A172 (cell line): ENCODE measurements around the gene SHROOM3. TPM values are rescaled to one million over a fixed set of nuclear protein-coding genes. Genes with fewer than 3 reads are reported as not detected.

Experiments used
- DNase-seq: peaks from one replicate; pipeline ENCODE4 v3.0.0-alpha.2; 2015; ENCODE audit warnings: low spot score
- total RNA-seq: library from RNA; depleted of rRNA; stranded (reverse); fragments of >200 nt; shearing (Covaris generic); gene quantifications from 2 replicates; pipeline ENCODE4 v1.2.3, GENCODE V29; 2014

SHROOM3 gene
- total RNA-seq, 1 experiment from 2014 or later, result 13.2 TPM

DNA sequence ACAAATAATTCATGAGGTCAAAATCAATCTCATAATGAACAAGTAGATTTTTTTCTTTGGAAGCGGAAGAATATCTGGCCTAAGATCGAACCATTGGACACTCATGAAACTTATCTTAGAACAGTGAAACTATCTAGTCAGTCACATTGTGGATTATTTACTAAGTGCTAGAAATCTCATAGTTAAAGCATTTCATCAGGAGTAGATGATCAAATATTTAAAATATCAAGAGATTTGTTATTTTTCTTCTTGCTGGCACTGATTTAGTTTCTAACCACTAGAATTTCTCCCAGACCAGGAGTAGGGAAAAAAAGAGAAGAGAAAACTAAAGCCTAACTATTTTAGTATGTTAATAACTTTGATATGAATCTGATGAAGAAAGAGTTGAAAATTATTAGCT, 105.5 kb downstream of the SHROOM3 start:
- DNase-seq, result no peak

DNA sequence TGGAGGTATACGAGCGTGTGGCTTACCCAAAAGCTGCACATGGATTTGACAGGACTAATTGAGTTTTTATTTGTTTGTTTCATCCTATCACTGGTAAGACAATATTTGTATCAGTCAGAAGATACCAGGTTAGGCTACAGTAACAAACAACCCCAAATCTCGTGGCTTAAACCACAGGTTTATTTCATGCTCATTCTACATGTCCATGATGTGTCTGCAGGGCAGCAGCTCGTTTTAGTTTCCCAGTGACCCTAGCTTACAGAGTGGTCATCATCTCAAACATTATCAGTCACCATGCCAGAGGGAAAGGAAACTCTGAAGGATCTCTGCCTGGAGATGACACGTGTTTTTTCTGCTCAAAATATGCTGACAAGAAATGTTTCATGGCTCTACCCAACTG, 108.3 kb downstream of the SHROOM3 start:
- DNase-seq, result no peak

DNA sequence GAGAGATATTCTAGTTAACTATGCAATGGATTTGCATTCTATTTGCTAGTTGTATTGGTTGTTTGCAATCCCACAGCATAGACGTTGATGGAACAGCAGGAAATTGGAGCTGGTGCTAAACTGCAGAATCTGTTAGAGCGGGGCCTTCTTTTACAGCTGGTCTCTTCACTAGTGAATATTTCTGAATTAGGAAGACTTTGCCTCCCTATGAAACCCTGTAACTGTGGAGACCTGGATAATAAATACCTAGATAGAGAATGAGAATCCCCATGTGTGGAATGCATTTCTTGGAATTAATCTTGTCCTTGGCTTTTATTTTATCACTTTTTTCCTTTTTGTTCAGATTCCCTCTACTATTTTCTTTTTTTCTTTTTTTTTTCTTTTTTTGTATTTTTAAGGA, 109.7 kb downstream of the SHROOM3 start:
- no peak for DNase-seq

DNA sequence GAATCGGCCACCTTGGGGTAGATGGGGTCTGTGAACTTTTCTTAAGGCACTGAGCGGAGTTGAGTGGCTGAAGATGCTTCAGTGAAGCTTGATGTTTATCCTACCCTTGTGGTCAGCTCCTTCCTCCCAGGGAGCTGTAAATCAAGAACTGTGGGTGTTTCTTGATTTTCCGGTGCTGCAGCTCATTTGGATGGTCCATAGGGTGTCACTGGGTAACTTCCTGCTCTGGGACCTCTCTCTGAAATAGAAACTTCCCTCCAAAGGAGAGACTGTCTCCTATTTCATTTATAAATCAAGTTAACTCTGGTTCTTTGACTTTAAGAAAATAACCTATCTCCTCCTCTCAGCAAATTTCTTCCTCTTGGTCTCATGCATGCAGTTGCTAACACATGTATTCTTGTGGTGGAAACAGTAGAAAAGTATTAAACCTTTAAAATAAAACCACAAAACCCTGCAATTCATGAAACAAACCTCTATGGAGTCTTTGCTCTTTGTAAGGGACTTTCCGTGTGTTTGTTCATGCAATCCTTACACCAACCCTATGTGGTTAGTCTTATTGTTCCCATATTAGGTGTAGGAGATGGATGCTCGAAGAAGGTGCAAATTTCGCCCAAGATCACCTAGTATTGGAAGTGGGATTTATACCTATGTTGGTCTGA, 110.3 kb downstream of the SHROOM3 start:
- DNase-seq, result peak; percentile 52

DNA sequence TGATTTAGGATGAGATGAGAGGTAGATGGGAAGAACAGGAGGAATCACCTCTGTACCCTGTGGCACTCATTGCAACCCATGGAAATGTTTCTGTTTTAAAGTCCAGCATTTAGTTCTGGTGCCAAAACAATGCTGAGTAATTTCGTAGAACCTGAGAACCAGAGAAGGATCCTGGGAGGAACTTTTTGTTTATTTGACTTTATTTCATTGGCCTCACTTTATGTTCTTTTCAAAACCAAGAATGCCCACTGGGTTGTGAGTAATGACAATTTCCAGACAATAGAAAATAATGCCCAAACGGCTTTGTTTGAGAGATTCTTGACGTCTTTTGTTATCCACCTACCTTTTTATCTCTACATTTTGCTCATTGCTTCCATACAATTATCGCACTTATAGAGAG, 111.3 kb downstream of the SHROOM3 start:
- DNase-seq, result no peak

DNA sequence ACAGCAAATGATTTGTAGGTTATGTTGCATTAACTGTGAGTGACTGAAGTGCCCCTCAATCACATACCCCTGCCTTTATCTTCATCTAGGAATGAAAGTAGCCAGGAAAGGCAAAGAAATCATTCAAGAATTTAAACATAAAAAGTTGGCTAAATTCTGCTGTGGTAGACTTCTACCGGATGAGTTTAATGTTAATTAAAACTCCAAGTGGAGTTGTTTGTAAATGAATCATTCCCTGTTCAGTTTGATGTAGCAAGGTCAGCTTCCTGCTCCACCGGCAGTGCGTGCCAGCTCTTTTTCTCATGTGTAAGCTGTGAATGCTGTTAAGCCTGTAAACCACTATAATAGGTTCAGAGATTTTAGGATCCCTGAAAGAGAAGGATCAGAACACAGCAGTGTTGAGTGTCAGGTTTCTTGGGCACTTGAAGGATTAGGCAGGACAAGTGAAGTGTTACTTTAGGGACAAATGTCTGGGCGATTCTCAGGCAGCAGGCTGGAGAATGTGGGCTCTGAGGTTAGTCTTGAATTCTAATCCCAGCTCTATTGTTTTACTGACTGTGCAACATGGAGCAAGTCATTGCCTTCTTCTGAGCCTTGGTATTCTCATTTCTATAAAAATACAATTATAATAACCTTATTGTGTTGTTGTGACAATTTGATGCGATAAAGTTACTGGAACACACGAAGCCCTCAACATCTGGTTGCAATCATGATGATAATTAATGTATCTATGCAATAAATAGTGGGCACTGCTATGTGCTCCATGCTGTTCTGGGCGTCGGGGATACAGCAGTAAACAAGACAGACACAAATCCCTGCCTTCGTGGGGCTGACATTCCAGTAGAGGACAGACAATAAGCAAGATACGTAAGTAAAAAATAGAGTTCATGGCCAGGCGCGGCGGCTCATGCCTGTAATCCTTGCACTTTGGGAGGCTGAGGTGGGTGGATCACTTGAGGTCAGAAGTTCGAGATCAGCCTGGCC, 112.0 kb downstream of the SHROOM3 start:
- peak; percentile 71 for DNase-seq

DNA sequence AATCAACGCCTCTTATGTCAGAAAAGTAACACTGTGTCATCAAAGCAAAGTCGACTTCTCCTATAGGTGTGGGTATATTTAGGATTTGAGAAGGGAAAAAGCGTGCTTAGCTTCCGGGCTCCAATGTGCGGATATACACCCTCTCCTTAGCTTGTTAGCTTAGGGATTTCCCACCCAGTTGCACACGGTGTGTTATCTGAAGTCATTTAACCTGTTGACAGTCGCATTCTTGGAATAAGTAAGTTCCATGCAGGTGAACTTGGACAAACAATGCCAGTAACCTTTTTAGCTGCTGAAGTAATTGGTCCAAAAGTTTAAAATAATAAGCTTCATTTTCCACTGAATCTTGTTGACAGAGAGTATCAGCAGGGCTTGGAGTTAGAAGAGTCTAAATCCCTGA, 113.7 kb downstream of the SHROOM3 start:
- no peak for DNase-seq

DNA sequence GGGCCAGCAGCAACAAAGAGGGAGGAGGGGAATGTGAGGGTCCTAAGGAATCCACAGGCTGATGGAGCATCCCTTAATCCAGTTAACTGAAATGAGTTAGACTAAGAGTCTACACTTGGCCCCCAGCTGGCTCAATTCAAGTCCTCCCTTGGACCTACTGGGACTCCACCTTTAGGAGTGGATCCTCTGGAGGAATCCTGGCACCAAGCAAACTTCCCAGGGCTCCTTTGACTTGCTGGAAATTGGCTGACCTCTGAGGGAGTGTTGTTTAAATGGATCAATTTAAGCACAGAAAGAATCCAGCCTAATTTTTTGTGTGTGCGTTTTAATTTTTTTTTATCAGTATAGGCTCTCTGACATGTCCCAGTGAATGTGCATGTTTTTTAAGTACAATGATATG, 114.7 kb downstream of the SHROOM3 start:
- no peak for DNase-seq

DNA sequence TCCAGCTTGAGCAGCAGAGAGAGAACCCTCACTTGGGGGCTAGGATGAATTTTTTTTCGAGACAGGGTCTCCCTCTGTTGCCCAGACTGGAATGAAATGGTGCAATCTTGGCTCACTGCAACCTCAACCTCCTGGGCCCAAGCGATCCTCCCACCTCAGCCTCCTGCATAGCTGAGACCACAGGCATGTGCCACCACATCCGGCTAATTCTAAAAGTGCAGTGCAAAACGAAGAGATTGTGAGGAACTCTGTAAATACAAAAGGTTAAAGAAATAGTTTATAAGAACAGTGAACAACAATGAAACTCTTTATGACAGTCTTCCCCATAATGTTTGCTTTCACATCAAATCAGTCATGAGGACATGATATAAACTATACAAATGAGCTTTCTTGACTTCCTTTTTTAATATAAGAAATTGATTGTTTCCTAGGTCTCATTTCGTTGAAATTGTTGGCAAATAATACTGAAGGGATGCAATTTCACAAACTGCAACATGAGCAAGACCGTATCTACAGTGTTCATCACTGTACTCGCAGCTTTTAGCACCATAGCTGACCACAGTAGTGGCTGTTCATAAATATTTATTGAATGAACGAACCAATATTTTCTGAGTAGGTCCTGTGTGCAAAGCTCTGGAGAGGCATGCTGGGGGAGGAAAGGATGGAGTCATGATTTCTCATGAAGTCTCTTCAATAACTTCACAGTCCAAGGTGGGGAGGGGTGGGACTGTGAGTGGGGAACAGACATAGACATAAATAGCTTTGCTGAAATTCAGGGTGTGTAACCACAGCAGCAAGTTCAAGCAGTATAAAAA, 116.1 kb downstream of the SHROOM3 start:
- DNase-seq, result peak; percentile 45

DNA sequence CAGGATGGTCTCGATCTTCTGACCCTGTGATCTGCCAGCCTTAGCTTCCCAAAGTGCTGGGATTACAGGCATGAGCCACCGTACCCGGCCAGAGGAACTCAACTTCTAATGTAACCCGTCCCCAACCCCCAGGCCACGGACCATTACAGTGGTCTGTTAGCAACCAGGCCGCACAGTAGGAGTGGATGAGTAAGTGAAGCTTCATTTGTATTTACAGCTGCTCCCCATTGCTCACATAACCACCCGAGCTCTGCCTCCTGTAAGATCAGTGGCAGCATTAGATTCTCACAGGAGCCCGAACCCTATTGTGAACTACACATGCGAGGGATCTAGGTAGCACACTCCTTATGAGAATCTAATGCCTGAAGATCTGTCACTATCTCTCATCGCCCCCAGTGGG, 119.6 kb downstream of the SHROOM3 start:
- no peak for DNase-seq

DNA sequence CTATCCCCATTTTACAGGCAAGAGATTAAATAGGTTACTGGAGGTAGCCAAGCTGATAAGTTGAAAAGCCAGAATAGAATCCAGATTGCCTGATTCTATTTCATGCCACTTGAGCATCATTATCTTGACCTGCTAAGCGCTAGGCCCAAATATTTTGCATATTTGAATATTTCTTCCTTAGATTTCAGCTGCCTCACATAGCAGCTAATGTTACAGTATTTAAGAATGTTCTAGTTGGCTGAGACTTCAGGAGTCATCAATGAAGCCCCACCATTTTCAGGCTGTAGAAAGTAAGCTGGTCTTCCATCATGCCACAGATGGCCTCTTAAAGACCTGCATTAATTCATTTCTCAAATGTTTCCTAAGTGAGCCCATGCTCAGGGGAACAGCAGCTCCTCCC, 121.4 kb downstream of the SHROOM3 start:
- no peak for DNase-seq

DNA sequence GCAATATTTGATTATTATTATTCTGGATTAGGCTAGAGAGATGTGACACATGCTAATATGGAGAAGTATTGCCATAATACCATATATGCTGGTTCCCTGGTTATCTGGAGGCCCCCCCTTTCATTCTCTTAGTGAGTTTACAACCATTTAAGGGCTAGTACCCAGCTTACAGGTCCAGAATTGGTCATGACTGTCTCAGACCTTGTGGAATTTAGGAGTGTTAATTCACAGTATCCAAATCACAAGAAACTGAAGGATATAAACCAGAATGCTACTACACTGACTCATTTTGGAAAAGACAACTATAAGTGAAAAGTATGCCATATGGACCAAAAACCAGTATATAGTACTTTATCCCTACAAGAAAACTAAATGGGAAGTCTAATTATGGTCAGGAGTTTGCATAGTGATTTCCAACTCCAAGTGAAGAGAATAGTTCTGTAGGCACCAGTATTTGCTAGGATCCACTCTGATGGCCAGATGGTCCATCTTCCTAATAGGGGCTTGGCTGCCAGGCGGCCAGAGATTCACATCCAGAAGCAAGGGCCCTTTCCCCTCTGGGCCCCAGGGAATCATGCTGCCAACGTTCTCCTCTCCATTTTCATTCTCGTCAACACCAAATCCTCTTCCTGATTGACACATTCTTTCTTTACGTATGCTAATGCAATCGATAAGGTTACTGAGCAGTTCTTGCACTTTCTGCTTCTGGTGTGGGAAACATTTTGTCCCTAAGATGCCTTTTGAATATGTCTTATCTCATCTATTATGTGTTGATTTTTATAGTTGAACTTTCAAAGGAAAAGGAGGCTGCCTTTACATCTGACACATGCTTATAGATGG, 123.6 kb downstream of the SHROOM3 start:
- DNase-seq, result no peak

DNA sequence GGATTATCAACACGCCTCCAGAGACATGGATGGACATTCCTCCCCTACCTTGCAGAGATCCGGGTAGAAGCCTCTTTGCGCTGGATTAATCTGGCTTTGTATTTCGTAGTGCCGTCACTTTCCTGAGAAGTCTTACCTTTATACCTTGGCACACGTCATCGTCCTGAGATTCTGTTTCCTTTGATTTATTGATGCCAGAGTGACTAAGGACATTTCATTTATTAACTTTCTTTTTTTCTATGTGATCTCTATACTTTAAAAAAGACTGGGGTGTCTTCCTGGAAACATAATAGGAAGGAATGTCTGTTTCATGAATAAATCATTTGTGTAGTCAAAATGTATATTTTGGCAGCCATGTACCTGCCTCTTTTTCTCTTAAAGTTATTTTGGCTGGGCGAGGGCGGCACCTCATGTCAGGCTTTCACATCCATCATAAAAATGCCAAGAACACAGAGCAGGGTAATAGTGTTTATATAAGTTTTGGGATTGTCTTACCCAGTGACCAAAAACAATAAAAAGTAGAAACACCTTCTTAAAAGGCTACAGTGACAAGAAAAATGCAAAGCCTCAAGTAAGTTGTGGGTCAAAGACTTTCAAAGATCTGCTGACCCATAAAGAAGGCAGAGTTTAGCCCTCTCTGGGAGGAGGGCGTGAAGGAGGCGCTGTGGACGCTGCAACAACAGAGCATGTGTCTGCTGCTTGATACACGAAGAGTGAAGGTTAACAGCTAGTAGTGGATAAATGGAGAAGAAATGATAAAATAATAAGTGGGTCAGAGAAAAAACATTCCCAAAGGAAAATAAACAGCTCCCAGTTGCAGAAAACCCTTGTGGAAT, 124.4 kb downstream of the SHROOM3 start:
- no peak for DNase-seq

DNA sequence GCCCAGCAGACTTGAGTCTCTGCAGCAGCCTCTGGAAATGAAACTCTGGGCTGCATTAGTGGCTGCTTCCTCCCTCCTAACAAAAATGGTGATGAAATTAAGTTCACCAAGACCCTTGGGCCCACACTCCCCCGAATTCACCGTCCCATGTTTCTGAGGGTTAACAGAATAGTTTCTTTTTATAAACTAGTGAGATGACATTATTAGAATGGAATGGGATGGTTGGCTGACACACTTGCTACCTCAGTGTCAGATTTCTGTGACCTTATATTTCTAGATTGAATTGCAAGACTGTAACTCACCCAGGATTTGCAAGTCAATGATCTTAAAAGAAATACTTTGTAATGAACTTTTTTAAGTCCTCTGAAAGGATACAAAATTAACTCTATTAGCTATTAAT, 127.1 kb downstream of the SHROOM3 start:
- peak; percentile 29 for DNase-seq

DNA sequence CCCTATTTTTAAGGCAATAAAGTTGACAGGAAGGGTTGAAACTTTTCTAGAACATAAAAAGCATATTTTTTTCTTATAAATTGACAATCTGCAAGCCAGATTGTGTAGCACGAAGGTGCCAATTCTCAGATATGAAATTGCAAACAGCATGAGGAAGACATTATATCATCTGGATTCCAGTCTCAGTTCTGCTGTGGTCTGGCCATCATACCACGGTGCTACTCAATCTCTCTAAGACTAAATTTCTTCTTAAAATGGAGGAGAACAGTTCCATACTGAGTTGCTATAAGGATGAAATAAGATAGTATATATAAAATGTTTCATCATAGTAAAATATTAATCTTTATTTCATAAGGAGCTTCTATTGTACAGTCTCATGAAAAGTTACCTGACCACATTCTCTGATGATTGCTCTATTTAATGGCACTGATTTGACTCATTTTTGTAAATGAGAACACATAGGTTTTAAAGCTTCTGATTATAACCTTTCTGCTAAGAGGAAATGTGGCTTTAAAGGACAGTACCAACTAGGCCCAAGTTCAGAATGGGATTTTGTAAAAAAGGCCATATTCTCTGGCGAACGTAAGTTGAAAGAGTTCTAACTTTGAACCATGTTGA, 127.9 kb downstream of the SHROOM3 start:
- DNase-seq, result no peak

DNA sequence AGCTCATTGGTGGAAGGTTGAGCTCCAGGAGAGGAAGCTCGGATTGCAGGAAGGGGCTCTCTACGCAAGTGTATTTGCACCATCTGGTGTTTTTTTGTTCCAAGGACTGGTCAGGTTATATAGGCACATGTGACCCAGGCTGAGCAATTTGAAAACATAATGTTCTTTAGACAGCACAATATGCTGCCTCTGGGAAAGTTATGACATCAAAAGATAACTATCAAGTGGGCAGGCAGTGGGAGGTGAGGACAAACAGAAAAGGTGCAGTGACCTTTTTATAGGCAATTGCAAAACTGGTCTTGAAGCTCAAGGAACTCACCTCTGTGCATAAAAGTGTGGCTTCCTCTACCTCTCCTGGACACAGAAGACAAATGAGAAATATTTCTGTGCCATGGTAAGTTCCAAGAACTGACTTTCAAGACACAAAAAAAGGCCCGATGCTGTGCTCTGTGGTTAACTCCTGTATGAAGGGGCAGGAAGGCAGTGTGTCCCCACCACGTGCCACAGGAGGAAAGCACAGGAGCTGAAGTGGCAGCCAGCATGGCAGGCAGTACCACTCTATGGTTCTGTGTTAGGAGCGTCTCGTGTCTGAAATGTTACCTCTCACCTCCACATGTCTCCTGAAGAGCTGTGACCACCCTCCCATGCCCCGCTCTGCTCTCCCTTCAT, 128.6 kb downstream of the SHROOM3 start:
- no peak for DNase-seq

DNA sequence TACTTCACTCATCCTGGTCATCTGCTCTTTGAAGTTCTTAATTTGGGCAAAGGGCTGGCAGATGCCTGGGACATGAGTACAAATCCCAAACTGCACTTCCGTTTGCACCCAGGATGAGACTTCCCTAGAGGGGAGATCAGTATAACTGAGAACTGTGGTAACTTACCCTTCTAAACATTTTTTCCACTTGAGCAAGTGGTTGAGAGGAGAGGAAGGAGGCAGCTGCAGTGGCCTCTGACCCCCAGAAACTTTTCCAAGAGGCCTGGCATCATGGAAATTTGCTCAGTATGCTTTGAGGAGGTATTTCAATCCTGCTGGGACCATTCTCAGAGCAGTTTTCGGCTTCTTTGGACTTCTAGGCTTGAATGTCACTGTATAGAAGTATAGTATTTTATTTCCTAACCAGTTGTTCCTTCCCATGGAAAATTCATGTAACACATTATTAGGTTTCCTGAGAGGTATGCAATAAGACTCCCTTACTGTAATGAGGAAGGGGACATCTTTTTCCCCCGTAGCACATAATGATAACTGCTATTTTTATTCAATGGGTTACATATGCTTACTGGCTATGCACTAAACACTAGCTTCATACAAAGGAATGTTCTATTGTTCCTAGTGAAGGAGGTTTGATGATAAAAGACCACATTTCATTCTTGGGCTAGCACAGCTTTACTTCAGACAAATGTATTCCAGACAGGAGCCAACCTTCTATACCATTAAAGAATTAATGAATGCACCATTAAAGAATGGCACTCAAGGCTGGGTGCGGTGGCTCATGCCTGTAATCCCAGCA, 129.3 kb downstream of the SHROOM3 start:
- DNase-seq, result no peak

DNA sequence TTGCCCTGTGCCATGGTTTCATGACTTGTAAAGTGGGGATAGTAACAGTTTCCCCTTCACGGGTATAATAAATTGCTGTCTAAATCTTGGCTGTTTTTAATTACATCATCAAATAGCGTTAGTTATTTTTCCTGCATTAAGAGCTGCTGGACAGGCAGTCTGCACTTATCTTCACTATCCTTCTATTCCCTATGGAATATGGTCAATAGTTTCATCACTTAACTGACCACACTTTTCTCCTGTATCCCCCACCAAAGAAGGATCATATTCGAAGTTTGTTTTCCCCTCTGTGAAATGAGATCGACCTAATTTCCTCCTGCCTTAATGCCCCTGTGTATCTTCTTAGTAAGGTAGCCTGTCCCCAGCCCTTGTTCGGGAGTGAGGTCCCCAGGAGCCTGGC, 133.2 kb downstream of the SHROOM3 start:
- DNase-seq, result no peak

DNA sequence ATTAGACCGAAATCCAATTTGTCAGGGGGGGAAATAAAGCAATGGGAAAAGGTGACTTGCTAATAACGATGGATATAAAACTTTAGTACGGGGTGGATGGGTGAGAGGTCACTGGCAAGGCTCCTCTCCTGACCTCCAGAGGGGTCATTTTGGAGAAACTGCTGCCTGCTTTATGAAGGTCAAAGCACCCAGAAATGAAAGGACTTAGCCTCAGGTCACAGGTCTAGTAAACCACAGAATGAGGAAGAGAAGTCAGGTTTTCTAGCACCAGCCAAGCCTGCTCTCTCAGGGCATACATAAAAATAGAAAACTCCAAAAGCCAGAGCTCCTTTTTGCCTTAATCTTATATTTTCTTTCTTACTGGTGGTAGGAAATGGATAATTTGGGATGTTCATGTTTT, 134.2 kb downstream of the SHROOM3 start:
- no peak for DNase-seq
